ENCODE data around the gene IL20RB.
"Not testable (repeated sequence)": the region's sequence is repeated elsewhere in the genome, so short reads cannot be mapped to it uniquely, and the experiment has no call there.

The IL20RB gene

DNA sequence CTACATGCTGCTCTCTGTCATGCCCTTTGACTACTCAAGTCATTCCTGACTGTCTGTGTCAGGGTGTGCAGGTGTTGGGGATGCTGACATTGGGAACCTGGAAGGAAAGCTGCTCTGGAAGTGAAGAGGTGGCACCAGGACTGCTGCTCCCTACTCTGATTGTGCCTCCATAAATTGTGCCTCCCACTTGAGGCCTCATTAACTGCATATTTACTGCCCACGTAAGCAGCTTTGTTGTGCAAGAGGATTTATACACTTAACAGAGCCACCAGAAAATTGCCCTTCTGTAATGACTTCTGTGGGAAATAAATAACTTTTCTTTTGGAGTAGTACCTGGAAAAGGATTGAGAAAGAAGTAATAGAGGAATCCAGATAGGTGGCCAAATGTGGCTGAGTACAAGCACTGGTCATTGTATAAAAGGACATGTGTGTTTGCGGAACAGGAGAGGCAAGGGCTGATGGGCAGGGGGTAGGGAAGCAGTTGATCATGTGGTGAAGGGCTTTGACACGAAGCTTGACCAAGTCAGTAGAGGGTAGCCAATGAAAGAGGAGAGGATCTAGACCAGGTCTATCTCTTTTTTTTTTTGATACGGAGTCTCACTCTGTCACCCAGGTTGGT, 24.8 kb downstream of the IL20RB start:
- H3K9me3 ChIP-seq (ENCODE audit: control insufficient read depth, insufficient read depth, low read depth, low read length), result no peaks in the 10 kb centered on the region
- H3K4me1 ChIP-seq (ENCODE audit: control insufficient read depth, insufficient read depth, low read length), result no peaks in the 10 kb centered on the region
- TF ChIP-seq OSR2 (tag by site-specific recombination; IDR thresholded peaks at IDR 0.05) (peak; percentile 19; the same call in 1 of the 2 replicates), EGR2 (tag by site-specific recombination; IDR thresholded peaks at IDR 0.05; ENCODE audit: low read depth) (peak; percentile 78), ZFHX2 (tag by site-specific recombination; conservative IDR thresholded peaks at IDR 0.05) (peak; percentile 89), ZNF202 (tag by site-specific recombination; IDR thresholded peaks at IDR 0.05; ENCODE audit: borderline replicate concordance) (no peak), KLF10 (tag by site-specific recombination; IDR thresholded peaks at IDR 0.05) (no peak), ZEB2 (tag by site-specific recombination; IDR thresholded peaks at IDR 0.05) (no peak), ZNF214 (tag by site-specific recombination; IDR thresholded peaks at IDR 0.05; ENCODE audit: borderline replicate concordance) (no peak)
- TF ChIP-seq, protein P1, sequence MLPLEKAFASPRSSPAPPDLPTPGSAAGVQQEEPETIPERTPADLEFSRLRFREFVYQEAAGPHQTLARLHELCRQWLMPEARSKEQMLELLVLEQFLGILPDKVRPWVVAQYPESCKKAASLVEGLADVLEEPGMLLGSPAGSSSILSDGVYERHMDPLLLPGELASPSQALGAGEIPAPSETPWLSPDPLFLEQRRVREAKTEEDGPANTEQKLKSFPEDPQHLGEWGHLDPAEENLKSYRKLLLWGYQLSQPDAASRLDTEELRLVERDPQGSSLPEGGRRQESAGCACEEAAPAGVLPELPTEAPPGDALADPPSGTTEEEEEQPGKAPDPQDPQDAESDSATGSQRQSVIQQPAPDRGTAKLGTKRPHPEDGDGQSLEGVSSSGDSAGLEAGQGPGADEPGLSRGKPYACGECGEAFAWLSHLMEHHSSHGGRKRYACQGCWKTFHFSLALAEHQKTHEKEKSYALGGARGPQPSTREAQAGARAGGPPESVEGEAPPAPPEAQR (tag by site-specific recombination; IDR thresholded peaks at IDR 0.05), result no peak
- TF ChIP-seq, protein P2, sequence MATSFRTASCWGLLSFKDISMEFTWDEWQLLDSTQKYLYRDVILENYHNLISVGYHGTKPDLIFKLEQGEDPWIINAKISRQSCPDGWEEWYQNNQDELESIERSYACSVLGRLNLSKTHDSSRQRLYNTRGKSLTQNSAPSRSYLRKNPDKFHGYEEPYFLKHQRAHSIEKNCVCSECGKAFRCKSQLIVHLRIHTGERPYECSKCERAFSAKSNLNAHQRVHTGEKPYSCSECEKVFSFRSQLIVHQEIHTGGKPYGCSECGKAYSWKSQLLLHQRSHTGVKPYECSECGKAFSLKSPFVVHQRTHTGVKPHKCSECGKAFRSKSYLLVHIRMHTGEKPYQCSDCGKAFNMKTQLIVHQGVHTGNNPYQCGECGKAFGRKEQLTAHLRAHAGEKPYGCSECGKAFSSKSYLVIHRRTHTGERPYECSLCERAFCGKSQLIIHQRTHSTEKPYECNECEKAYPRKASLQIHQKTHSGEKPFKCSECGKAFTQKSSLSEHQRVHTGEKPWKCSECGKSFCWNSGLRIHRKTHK (tag by site-specific recombination; IDR thresholded peaks at IDR 0.05), result no peak
- H3K4me3 ChIP-seq (ENCODE audit: low read depth, low read length), result no peak overlapping the region
- no peak overlapping the region for H3K27ac ChIP-seq (ENCODE audit: extremely low read depth, low read depth, low read length)
- CTCF ChIA-PET, result no interaction called here
- POLR2A ChIA-PET, result no interaction called here
- no peaks in the 10 kb centered on the region for H3K36me3 ChIP-seq (ENCODE audit: control insufficient read depth in 2 of 2, insufficient read depth in 1 of 2, low read length in 2 of 2)

DNA sequence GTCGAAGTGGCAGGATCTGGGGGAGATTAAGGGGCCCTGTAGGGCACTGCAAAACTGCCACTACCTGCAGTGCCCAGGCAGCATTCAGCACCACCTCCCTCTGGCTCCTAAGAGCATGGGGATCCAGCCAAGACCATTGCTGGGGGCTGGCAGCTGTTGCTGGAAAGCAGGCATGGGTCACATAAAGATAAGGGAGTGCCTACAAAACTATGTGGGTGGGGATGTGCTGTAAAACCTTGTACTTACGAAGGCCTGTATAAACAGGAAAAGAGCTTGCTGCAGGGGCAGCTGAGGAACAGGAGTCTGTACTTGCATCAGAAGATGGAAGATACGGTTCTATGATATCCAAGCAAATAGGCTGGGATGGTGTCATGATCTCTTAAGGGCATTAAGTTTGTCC, 27.1 kb downstream of the IL20RB start:
- TF ChIP-seq EGR2 (tag by site-specific recombination; IDR thresholded peaks at IDR 0.05; ENCODE audit: low read depth) (peak; percentile 76; the same call in 1 of the 2 replicates), ZFHX2 (tag by site-specific recombination; conservative IDR thresholded peaks at IDR 0.05) (peak; percentile 78), MZF1 (tag by site-specific recombination; IDR thresholded peaks at IDR 0.05; ENCODE audit: borderline replicate concordance) (peak; percentile 54; the same call in 1 of the 2 replicates), KLF1 (tag by site-specific recombination; IDR thresholded peaks at IDR 0.05) (peak; percentile 54; the same call in 1 of the 2 replicates), ZXDB (tag by site-specific recombination; IDR thresholded peaks at IDR 0.05) (peak; percentile 59), ZNF658 (tag by site-specific recombination; IDR thresholded peaks at IDR 0.05) (no peak), GLIS1 (tag by site-specific recombination; IDR thresholded peaks at IDR 0.05) (peak; percentile 89), ZSCAN30 (tag by site-specific recombination; IDR thresholded peaks at IDR 0.05) (0 out of 2 replicates have a peak, but pooled peaks have one; percentile 38), ZNF747 (tag by site-specific recombination; IDR thresholded peaks at IDR 0.05) (no peak), ZIC2 (tag by site-specific recombination; IDR thresholded peaks at IDR 0.05) (0 out of 2 replicates have a peak, but pooled peaks have one; percentile 12)
- TF ChIP-seq, protein P3, sequence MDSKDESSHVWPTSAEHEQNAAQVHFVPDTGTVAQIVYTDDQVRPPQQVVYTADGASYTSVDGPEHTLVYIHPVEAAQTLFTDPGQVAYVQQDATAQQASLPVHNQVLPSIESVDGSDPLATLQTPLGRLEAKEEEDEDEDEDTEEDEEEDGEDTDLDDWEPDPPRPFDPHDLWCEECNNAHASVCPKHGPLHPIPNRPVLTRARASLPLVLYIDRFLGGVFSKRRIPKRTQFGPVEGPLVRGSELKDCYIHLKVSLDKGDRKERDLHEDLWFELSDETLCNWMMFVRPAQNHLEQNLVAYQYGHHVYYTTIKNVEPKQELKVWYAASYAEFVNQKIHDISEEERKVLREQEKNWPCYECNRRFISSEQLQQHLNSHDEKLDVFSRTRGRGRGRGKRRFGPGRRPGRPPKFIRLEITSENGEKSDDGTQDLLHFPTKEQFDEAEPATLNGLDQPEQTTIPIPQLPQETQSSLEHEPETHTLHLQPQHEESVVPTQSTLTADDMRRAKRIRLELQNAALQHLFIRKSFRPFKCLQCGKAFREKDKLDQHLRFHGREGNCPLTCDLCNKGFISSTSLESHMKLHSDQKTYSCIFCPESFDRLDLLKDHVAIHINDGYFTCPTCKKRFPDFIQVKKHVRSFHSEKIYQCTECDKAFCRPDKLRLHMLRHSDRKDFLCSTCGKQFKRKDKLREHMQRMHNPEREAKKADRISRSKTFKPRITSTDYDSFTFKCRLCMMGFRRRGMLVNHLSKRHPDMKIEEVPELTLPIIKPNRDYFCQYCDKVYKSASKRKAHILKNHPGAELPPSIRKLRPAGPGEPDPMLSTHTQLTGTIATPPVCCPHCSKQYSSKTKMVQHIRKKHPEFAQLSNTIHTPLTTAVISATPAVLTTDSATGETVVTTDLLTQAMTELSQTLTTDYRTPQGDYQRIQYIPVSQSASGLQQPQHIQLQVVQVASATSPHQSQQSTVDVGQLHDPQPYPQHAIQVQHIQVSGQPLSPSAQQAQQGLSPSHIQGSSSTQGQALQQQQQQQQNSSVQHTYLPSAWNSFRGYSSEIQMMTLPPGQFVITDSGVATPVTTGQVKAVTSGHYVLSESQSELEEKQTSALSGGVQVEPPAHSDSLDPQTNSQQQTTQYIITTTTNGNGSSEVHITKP (tag by site-specific recombination; IDR thresholded peaks at IDR 0.05), result peak; percentile 45
- TF ChIP-seq, protein P4, sequence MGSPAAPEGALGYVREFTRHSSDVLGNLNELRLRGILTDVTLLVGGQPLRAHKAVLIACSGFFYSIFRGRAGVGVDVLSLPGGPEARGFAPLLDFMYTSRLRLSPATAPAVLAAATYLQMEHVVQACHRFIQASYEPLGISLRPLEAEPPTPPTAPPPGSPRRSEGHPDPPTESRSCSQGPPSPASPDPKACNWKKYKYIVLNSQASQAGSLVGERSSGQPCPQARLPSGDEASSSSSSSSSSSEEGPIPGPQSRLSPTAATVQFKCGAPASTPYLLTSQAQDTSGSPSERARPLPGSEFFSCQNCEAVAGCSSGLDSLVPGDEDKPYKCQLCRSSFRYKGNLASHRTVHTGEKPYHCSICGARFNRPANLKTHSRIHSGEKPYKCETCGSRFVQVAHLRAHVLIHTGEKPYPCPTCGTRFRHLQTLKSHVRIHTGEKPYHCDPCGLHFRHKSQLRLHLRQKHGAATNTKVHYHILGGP (tag by site-specific recombination; IDR thresholded peaks at IDR 0.05), result 0 out of 2 replicates have a peak, but pooled peaks have one; percentile 14
- TF ChIP-seq, protein P5, sequence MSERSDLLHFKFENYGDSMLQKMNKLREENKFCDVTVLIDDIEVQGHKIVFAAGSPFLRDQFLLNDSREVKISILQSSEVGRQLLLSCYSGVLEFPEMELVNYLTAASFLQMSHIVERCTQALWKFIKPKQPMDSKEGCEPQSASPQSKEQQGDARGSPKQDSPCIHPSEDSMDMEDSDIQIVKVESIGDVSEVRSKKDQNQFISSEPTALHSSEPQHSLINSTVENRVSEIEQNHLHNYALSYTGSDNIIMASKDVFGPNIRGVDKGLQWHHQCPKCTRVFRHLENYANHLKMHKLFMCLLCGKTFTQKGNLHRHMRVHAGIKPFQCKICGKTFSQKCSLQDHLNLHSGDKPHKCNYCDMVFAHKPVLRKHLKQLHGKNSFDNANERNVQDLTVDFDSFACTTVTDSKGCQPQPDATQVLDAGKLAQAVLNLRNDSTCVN (tag by site-specific recombination; optimal IDR thresholded peaks at IDR 0.05), result no peak
- CTCF ChIA-PET, result interaction anchor here (1.0 kb wide), 1 partner anchor 29 kb away, joined by 4 read pairs; no protein-coding TSS in a partner anchor
- H3K36me3 ChIP-seq (ENCODE audit: control insufficient read depth in 2 of 2, insufficient read depth in 1 of 2, low read length in 2 of 2), result no peaks in the 10 kb centered on the region
- POLR2A ChIA-PET, result no interaction called here
- H3K9me3 ChIP-seq (ENCODE audit: control insufficient read depth, insufficient read depth, low read depth, low read length), result no peaks in the 10 kb centered on the region
- no peak overlapping the region for H3K4me3 ChIP-seq (ENCODE audit: low read depth, low read length)
- no peak overlapping the region for H3K27ac ChIP-seq (ENCODE audit: extremely low read depth, low read depth, low read length)
- H3K4me1 ChIP-seq (ENCODE audit: control insufficient read depth, insufficient read depth, low read length), result no peaks in the 10 kb centered on the region

DNA sequence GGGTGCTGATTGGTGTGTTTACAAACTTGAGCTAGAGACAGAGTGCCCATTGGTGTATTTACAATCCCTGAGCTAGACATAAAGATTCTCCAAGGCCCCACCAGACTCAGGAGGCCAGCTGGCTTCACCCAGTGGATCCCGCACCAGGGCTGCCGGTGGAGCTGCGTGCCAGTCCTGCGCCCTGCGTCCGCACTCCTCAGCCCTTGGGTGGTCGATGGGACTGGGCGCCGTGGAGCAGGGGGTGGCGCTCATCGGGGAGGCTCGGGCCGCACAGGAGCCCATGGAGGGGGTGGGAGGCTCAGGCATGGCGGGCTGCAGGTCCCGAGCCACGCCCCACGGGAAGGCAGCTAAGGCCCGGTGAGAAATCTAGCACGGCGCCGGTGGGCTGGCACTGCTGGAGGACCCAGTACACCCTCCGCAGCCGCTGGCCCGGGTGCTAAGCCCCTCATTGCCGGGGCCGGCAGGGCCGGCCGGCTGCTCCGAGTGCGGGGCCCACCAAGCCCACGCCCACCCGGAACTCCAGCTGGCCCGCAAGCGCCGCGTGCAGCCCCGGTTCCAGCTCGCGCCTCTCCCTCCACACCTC, 29.7 kb downstream of the IL20RB start:
- POLR2A ChIA-PET; CTCF ChIA-PET; H3K4me1 ChIP-seq (ENCODE audit: control insufficient read depth, insufficient read depth, low read length): not testable (repeated sequence)

More for the DNA sequence above, 29.7 kb downstream of the IL20RB start:
- H3K27ac ChIP-seq (ENCODE audit: extremely low read depth, low read depth, low read length); H3K36me3 ChIP-seq (ENCODE audit: control insufficient read depth in 2 of 2, insufficient read depth in 1 of 2, low read length in 2 of 2); H3K9me3 ChIP-seq (ENCODE audit: control insufficient read depth, insufficient read depth, low read depth, low read length); H3K4me3 ChIP-seq (ENCODE audit: low read depth, low read length): not testable (repeated sequence)

Data from HEK293 (cell line).